ENCODE results near the gene SRRT. TPM values are rescaled to one million over a fixed set of nuclear protein-coding genes. Genes with fewer than 3 reads are reported as not detected.

The SRRT gene
- total RNA-seq, 2 donors from 2014 or later: 114 to 204 TPM

DNA sequence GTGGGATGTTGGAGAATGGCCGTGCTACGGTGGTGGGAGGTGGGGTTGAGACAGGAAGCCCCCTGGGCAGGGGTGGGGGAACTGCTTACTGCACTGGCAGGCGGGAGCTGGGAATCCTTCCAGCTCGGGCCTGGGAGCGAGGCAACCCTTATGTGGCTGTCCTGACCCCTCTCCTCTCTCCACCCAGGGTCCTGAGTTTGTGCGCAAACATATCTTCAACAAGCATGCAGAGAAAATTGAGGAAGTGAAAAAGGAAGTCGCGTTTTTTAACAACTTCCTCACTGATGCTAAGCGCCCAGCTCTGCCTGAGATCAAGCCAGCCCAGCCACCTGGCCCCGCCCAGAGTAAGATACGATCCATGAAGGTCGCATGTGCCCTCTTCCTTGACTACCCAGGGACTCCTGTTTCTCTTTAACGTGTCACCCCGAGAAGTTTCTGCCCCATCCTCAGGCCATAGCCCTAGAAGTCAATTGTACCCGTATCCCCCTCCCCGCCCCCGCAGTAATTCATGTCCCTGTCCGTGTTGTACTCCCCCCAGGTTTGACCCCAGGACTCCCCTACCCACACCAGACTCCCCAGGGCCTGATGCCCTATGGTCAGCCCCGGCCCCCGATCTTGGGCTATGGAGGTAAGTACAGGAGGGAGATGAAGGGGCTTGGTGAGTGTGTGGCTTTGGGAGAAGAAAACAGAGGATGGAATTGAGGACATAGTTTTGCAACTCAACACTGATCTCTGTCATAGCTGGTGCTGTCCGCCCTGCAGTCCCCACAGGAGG is 12.8 kb downstream of the SRRT start:
- Histone ChIP-seq H3K9ac (ENCODE audit: low read depth in 2 of 2, low read length in 2 of 2) (peak overlapping the region; percentile 38 to 84), H3K4me3 (no peak overlapping the region), H3K27ac (peak overlapping the region; percentile 81), H3K27me3 (no peaks in the 10 kb centered on the region), H3K9me3 (no peaks in the 10 kb centered on the region), H3K4me1 (peaks cover 20% of the 10 kb centered on the region), H3K36me3 (peaks cover 16% of the 10 kb centered on the region)
- TF ChIP-seq CTCF (IDR thresholded peaks at IDR 0.05): no peak
- intact Hi-C loops (cut with DNase I): no loop called here
- DNase-seq: peak; percentile 78

DNA sequence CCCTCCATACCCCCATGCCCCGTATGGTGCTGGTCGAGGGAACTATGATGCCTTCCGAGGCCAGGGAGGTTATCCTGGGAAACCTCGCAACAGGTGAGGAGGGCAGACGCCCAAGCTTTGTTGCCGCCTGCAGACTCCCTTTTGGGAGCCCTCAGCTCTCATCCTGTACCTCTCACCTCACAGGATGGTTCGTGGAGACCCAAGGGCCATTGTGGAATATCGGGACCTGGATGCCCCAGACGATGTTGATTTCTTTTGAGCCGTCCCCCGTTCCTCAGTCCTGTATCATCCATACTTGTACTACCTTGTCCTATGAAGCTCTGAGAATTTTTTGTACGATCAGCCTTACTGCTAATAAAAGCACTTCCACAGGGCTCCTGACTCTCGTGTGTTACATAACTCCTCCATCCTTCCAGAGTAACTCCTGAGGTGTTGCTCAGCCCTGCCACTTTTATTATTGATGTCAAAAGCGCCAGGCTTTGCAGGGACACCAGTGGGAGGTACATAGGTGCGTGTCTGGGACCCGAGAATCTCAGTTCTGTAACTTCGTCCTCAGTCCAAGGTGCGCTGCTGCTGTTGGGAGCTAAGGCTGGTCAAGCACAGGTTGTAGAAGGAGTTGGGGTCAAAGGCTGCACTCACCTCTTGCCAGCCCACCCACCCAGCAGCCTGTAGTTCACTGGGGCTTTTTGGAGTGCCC is 13.5 kb downstream of the SRRT start:
- Histone ChIP-seq H3K4me1 (peaks cover 20% of the 10 kb centered on the region), H3K36me3 (peaks cover 13% of the 10 kb centered on the region), H3K4me3 (peak overlapping the region; percentile 89), H3K27me3 (no peaks in the 10 kb centered on the region), H3K27ac (peak overlapping the region; percentile 81), H3K9me3 (no peaks in the 10 kb centered on the region), H3K9ac (ENCODE audit: low read depth in 2 of 2, low read length in 2 of 2) (peak overlapping the region; percentile 84 to 96)
- DNase-seq: no peak
- no peak for TF ChIP-seq CTCF (IDR thresholded peaks at IDR 0.05)
- intact Hi-C loops (cut with DNase I): no loop called here

GRCh38 chr7:100888988-100889750 is 14.3 kb downstream of the SRRT start, which contains the start of gene UFSP1:
UFSP1 (minus strand) TSS chr7:100889715; CDS start chr7:100889271, 444 bp downstream.
- intact Hi-C loops (cut with DNase I): no loop called here
- no peaks in the 10 kb centered on the region for H3K27me3 ChIP-seq
- H3K9me3 ChIP-seq: no peaks in the 10 kb centered on the region
- H3K4me1 ChIP-seq: peaks cover 20% of the 10 kb centered on the region
- DNase-seq: no peak
- TF ChIP-seq CTCF (IDR thresholded peaks at IDR 0.05): no peak
- H3K9ac ChIP-seq (ENCODE audit: low read depth in 2 of 2, low read length in 2 of 2): peak within 1 kb of the TSS; percentile 84 to 96
- peaks cover 13% of the 10 kb centered on the region for H3K36me3 ChIP-seq
- peak within 1 kb of the TSS; percentile 92 for H3K27ac ChIP-seq
- H3K4me3 ChIP-seq: peak within 1 kb of the TSS; percentile 89

DNA sequence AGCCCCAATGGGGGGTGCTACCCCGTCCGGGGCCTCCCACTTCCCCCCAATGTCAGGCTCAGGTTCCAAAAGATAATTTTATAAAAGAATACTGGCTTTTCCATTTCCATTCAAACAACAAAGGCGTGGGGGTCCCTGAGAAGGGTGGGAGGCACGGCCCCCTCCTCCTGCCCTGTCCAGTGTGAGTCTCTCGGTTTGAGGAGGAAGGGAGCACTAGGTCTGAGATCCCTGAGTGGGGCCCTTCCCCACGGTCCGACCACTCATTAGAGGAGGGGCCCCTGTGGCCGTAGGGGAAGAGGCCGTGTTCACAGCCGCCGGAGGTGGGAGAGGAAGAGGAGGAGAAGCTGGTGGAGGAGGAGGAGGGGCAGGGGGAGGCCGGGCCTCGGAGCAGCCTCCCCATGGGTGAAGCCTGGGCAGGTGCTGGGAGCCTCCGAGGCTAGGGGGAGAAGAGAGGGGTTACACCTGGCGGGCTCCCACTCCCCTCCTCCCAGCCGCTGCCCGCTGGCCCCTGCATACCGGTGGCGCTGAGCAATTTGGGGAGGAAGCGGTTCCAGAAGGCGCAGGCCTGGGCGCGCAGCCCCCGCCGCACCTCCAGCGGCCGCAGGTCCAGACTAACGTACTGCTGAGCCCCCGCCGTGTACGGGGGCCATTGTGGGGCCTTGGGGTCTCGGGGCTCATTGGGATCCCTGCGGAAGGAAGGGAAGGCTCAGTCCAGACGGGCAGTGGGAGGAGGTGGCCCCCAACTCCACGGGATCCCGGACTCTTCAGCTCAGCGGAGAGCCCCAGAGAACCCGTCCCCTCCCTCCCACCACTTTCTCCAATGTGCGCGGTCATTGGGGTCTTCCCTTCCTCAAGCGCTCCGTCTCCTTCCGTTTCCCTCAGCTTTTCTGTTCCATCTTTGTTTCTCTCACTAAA is 16.0 kb downstream of the SRRT start:
- DNase-seq: no peak

More for the DNA sequence above, 16.0 kb downstream of the SRRT start:
- no peaks in the 10 kb centered on the region for H3K9me3 ChIP-seq
- peaks cover 13% of the 10 kb centered on the region for H3K27me3 ChIP-seq
- peak overlapping the region; percentile 69 to 73 for H3K9ac ChIP-seq (ENCODE audit: low read depth in 2 of 2, low read length in 2 of 2)
- peak overlapping the region; percentile 92 for H3K27ac ChIP-seq
- H3K4me3 ChIP-seq: peak overlapping the region; percentile 89
- intact Hi-C loops (cut with DNase I): loop anchor here (5.0 kb wide), 1 partner anchor 171 kb away; no protein-coding TSS in a partner anchor
- peaks cover 30% of the 10 kb centered on the region for H3K4me1 ChIP-seq
- H3K36me3 ChIP-seq: peaks cover 13% of the 10 kb centered on the region
- TF ChIP-seq CTCF (IDR thresholded peaks at IDR 0.05): no peak
